Muscle of leg (tissue), 16 donors: ENCODE results near the gene SLC35A2. TPM values are rescaled to one million over a fixed set of nuclear protein-coding genes. Genes with fewer than 3 reads are reported as not detected.
A peak's percentile ranks its signal among the peaks of the same experiment; 100 is the strongest.

Experiments used
- DNase-seq: peaks from one replicate; pipeline ENCODE4 v3.0.0; 2013
- H3K27ac ChIP-seq: one replicate; pipeline ENCODE4 v1.5.1; 2013; ENCODE audit warnings: mild to moderate bottlenecking, low read length, control low read depth
- H3K27me3 ChIP-seq: one replicate; pipeline ENCODE4 v1.6.1; 2013; ENCODE audit warnings: low read length; ENCODE audit not compliant: control insufficient read depth, insufficient read depth
- H3K36me3 ChIP-seq: one replicate; pipeline ENCODE4 v1.6.1; 2013; ENCODE audit warnings: low read length; ENCODE audit not compliant: control insufficient read depth, insufficient read depth
- H3K4me1 ChIP-seq: one replicate; pipeline ENCODE4 v1.6.1; 2013; ENCODE audit warnings: low read length; ENCODE audit not compliant: control insufficient read depth, insufficient read depth
- H3K4me3 ChIP-seq: one replicate; pipeline ENCODE4 v1.5.1; 2013; ENCODE audit warnings: low read length, control low read depth
- H3K9me3 ChIP-seq: replicated peaks from 2 replicates; pipeline ENCODE4 v1.6.1; 2013; ENCODE audit warnings: low read depth, low read length; ENCODE audit not compliant: control insufficient read depth
- WGBS: methylation state at CpG from one replicate; pipeline ENCODE4 v1.1.5; 2013; ENCODE audit warnings: missing lambda C conversion rate; ENCODE audit not compliant: insufficient coverage; 5-methylcytosine and 5-hydroxymethylcytosine counted together
- long read RNA-seq, 11 donors: transcript quantifications; one replicate each; lab custom pipeline, GENCODE V29; 2026
- polyA plus RNA-seq, 8 donors: library from polyadenylated mRNA; unstranded; fragments of 120-200 nt; gene quantifications; one replicate each; pipeline versions ENCODE4 v1.2.1 to v1.2.3, GENCODE V29; 2013; ENCODE audit warnings: inconsistent platforms in 1 of 8, low replicate concordance in 1 of 8; ENCODE audit not compliant: insufficient read length in 8 of 8, insufficient read depth in 1 of 8
- total RNA-seq: library from RNA; stranded (reverse); fragments of 120-200 nt; gene quantifications from one replicate; pipeline ENCODE4 v1.2.4, GENCODE V29; 2013

Gene SLC35A2
- total RNA-seq: 7.7 TPM
- 10 to 100 TPM; 15.9 to 22.1 (median 17.0) TPM for polyA plus RNA-seq
- long read RNA-seq, donor 1, partial matches to known transcripts: 0 of 1 reads
- long read RNA-seq, donor 1, other reads (novel, unspliced or antisense): 0 of 1 reads
- long read RNA-seq, donor 2: 0 reads
- long read RNA-seq, donor 3, partial matches to known transcripts: 0 of 2 reads
- long read RNA-seq, donor 3, other reads (novel, unspliced or antisense): 0 of 2 reads
- long read RNA-seq, donor 4, partial matches to known transcripts: 0 of 5 reads
- long read RNA-seq, donor 4, other reads (novel, unspliced or antisense): 0 of 5 reads
- long read RNA-seq, donor 5, transcript SLC35A2-204 (4 exons, 3,047 nt): major isoform, 9 of 14 reads
- long read RNA-seq, donor 5, partial matches to known transcripts: 0 of 14 reads
- long read RNA-seq, donor 5, other reads (novel, unspliced or antisense): 0 of 14 reads
- long read RNA-seq, donor 6, partial matches to known transcripts: 0 of 4 reads
- long read RNA-seq, donor 6, other reads (novel, unspliced or antisense): 0 of 4 reads
- long read RNA-seq, donor 7, partial matches to known transcripts: 0 of 7 reads
- long read RNA-seq, donor 7, other reads (novel, unspliced or antisense): 0 of 7 reads
- long read RNA-seq, donor 8, partial matches to known transcripts: 0 of 5 reads
- long read RNA-seq, donor 8, other reads (novel, unspliced or antisense): 0 of 5 reads
- long read RNA-seq, donor 9, partial matches to known transcripts: 0 of 6 reads
- long read RNA-seq, donor 9, other reads (novel, unspliced or antisense): 0 of 6 reads
- long read RNA-seq, donor 10, partial matches to known transcripts: 0 of 4 reads
- long read RNA-seq, donor 10, other reads (novel, unspliced or antisense): 0 of 4 reads
- long read RNA-seq, donor 11, partial matches to known transcripts: 0 of 7 reads
- long read RNA-seq, donor 11, other reads (novel, unspliced or antisense): 0 of 7 reads

GRCh38 chrX:48911412-48912182 is at the start of gene SLC35A2:
TSS of gene SLC35A2 (minus strand) at chrX:48911646. CDS start at chrX:48911636, 10 bp downstream.
- WGBS: 37% methylated on average over 60 of the region's 60 CpGs
- Histone ChIP-seq H3K4me1 (peaks cover 3% of the 10 kb centered on the region), H3K36me3 (no peaks in the 10 kb centered on the region), H3K4me3 (peak within 1 kb of the TSS; percentile 88), H3K27ac (peak within 1 kb of the TSS; percentile 60), H3K27me3 (no peaks in the 10 kb centered on the region), H3K9me3 (peaks cover 2% of the 10 kb centered on the region)
- peak; percentile 85 for DNase-seq

- Histone ChIP-seq H3K36me3 (peaks cover 8% of the 10 kb centered on the region), H3K27me3 (no peaks in the 10 kb centered on the region), H3K4me1 (peaks cover 20% of the 10 kb centered on the region), H3K9me3 (no peaks in the 10 kb centered on the region), H3K4me3 (no peak overlapping the region), H3K27ac (no peak overlapping the region)
- peak; percentile 20 for DNase-seq
- 80% methylated on average over 2 of the region's 2 CpGs for WGBS
These were observed 48.8 kb upstream of the SLC35A2 start for GRCh38 chrX:48960291-48960690.

- no peaks in the 10 kb centered on the region for H3K9me3 ChIP-seq
- peaks cover 23% of the 10 kb centered on the region for H3K36me3 ChIP-seq
- peak overlapping the region; percentile 95 for H3K27ac ChIP-seq
- peaks cover 20% of the 10 kb centered on the region for H3K4me1 ChIP-seq
- WGBS: 39% methylated on average over 19 of the region's 21 CpGs
- H3K4me3 ChIP-seq: peak overlapping the region; percentile 55
- no peaks in the 10 kb centered on the region for H3K27me3 ChIP-seq
- DNase-seq: peak; percentile 66
These were observed 47.2 kb upstream of the SLC35A2 start for GRCh38 chrX:48958635-48959094.

DNA sequence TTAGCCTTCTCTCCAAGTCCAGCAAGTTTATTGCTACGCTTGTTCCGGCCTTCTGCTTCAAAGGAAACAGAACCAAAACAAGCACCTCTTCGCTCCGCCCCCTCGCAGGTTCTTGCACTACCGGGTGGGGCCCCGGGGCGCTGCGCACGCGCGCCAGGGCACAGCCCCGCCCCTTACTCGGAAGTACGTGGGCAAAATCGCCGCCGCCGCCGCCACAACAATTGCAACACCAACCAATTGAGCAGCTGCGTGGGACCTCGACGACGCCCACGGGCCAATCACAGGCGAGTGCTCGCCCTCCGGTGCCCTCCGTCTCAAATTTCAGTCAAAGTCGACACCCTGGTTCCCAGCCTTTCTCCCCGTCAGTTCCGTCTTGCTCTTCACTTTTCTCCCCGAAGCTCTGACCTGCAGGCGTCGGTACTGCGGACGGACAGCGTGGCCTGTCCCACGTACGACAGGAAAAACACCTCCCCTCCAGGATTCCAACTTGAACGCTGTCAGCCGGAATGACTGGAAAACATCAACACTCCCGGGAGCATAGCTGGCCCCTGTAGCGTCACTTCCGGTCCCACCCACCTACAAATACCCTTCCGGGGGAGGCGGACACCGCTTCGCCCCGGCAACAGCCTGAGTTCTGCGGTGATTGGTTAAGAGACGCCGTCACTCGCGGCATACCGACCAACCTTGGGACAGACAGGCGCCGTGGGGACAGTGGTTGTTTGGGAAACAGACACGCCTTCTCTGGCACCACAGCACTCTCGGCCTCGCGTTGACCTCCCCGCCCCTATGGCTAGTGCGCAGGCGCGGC is 46.6 kb upstream of the SLC35A2 start:
- WGBS: 40% methylated on average over 66 of the region's 66 CpGs
- Histone ChIP-seq H3K27me3 (no peaks in the 10 kb centered on the region), H3K4me1 (peaks cover 25% of the 10 kb centered on the region), H3K4me3 (peak overlapping the region; percentile 55), H3K9me3 (no peaks in the 10 kb centered on the region), H3K27ac (peak overlapping the region; percentile 99), H3K36me3 (peaks cover 23% of the 10 kb centered on the region)
- DNase-seq: peak; percentile 99

- WGBS: 27% methylated on average over 52 of the region's 53 CpGs
- Histone ChIP-seq H3K4me1 (peaks cover 25% of the 10 kb centered on the region), H3K9me3 (no peaks in the 10 kb centered on the region), H3K27ac (peak within 1 kb of the TSS; percentile 99), H3K36me3 (peaks cover 23% of the 10 kb centered on the region), H3K4me3 (peak within 1 kb of the TSS; percentile 54), H3K27me3 (no peaks in the 10 kb centered on the region)
- DNase-seq: peak; percentile 79
These were observed 46.0 kb upstream of the SLC35A2 start, which contains the start of gene OTUD5 for GRCh38 chrX:48957477-48957826. TSS of gene OTUD5 (minus strand) at chrX:48957607. CDS start at chrX:48957570, 37 bp downstream.

- Histone ChIP-seq H3K9me3 (no peaks in the 10 kb centered on the region), H3K4me3 (peak overlapping the region; percentile 52), H3K4me1 (peaks cover 24% of the 10 kb centered on the region), H3K27ac (peak overlapping the region; percentile 31), H3K27me3 (no peaks in the 10 kb centered on the region), H3K36me3 (peaks cover 23% of the 10 kb centered on the region)
- WGBS: 36% methylated on average over 61 of the region's 61 CpGs
- peak; percentile 17 for DNase-seq
These were observed 45.4 kb upstream of the SLC35A2 start for GRCh38 chrX:48956728-48957414.

GRCh38 chrX:48948589-48948988 is 37.1 kb upstream of the SLC35A2 start:
- no CpG with 5 or more reads among the region's 1 CpG for WGBS
- no peaks in the 10 kb centered on the region for H3K27me3 ChIP-seq
- no peak overlapping the region for H3K4me3 ChIP-seq
- H3K27ac ChIP-seq: no peak overlapping the region
- no peaks in the 10 kb centered on the region for H3K9me3 ChIP-seq
- peaks cover 5% of the 10 kb centered on the region for H3K4me1 ChIP-seq
- no peak for DNase-seq
- H3K36me3 ChIP-seq: peaks cover 9% of the 10 kb centered on the region

DNA sequence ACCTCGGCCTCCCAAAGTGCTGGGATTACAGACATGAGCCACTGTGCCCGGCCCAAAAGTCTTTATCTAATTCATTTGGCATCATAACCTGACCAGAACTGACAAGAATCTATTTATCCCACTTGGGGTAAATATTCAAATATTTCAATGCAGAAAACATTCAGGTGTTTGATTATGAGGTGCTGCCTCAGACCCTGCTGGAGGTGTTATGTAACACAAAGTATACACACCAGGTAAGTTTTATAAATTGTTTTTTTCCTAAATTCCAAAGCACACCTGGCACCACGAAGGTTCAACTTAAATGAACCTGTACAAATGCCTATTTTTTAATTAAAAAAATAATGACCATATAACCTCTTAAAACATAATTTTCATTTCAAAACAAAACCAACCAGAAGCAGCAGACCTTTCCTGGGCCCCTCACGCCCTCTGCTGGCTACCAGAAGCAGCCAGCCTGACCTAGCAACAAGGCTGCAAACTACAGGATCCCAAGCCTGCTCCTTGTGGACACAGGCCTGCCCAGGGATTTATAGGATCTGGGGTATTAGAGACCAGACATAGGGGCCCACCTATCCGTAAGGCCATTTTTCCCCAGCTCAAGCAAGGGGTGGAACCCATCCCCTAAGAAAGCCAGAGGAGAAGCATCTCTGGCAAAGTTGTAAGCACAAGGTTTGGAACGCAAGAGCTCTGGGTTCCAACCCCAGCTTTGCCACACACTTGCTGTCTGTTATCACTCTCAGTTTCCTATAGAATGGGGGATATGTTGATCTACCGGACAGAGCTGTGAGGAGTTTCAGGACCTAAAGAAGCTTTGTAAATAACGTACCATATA is 34.3 kb upstream of the SLC35A2 start:
- 33% methylated on average over 1 of the region's 8 CpGs for WGBS
- H3K4me1 ChIP-seq: no peaks in the 10 kb centered on the region
- peak; percentile 48 for DNase-seq

More for the DNA sequence above, 34.3 kb upstream of the SLC35A2 start:
- Histone ChIP-seq H3K27ac (no peak overlapping the region), H3K36me3 (peaks cover 14% of the 10 kb centered on the region), H3K9me3 (no peaks in the 10 kb centered on the region), H3K27me3 (no peaks in the 10 kb centered on the region), H3K4me3 (no peak overlapping the region)
